ENCODE results near the gene RPS3.
"Not testable (repeated sequence)": the region's sequence is repeated elsewhere in the genome, so short reads cannot be mapped to it uniquely, and the experiment has no call there.

Gene RPS3

GRCh38 chr11:75399344-75400145 is at the start of gene RPS3:
Gene RPS3 (plus strand): TSS chr11:75399518. CDS start chr11:75399548, 30 bp downstream.
- DNase-seq, result peak; percentile 89

GRCh38 chr11:75349521-75350116 is 49.7 kb upstream of the RPS3 start:
- DNase-seq, result no peak

- no peak for DNase-seq
Measured at GRCh38 chr11:75350122-75350742, 49.1 kb upstream of the RPS3 start.

- peak; percentile 49 for DNase-seq
Measured at GRCh38 chr11:75350743-75351540, 48.4 kb upstream of the RPS3 start.

- DNase-seq, result no peak
Measured at GRCh38 chr11:75351541-75351790, 47.9 kb upstream of the RPS3 start, which contains the start of gene ARRB1. Gene ARRB1 (minus strand): TSS chr11:75351661. CDS start chr11:75351607, 54 bp downstream.

- peak; percentile 52 for DNase-seq
Measured at GRCh38 chr11:75351791-75352587, 47.3 kb upstream of the RPS3 start.

GRCh38 chr11:75352588-75353206 is 46.6 kb upstream of the RPS3 start:
- no peak for DNase-seq

GRCh38 chr11:75355051-75355450 is 44.3 kb upstream of the RPS3 start:
- no peak for DNase-seq

- DNase-seq, result no peak
Measured at GRCh38 chr11:75356613-75357012, 42.7 kb upstream of the RPS3 start.

GRCh38 chr11:75362285-75362684 is 37.0 kb upstream of the RPS3 start:
- DNase-seq, result not testable (repeated sequence)

GRCh38 chr11:75365711-75366181 is 33.6 kb upstream of the RPS3 start:
- DNase-seq, result no peak

- not testable (repeated sequence) for DNase-seq
Measured at GRCh38 chr11:75366826-75367225, 32.5 kb upstream of the RPS3 start.

- DNase-seq, result no peak
Measured at GRCh38 chr11:75369560-75370255, 29.6 kb upstream of the RPS3 start.

GRCh38 chr11:75371949-75372876 is 27.1 kb upstream of the RPS3 start:
- no peak for DNase-seq

GRCh38 chr11:75373201-75373600 is 26.1 kb upstream of the RPS3 start:
- no peak for DNase-seq

- no peak for DNase-seq
Measured at GRCh38 chr11:75374646-75375045, 24.7 kb upstream of the RPS3 start.

GRCh38 chr11:75375626-75376025 is 23.7 kb upstream of the RPS3 start:
- DNase-seq, result no peak

- DNase-seq, result no peak
Measured at GRCh38 chr11:75376175-75376574, 23.1 kb upstream of the RPS3 start.

- not testable (repeated sequence) for DNase-seq
Measured at GRCh38 chr11:75378776-75379175, 20.5 kb upstream of the RPS3 start.

- DNase-seq, result no peak
Measured at GRCh38 chr11:75380245-75380644, 19.1 kb upstream of the RPS3 start.

All from stimulated activated CD4-positive, alpha-beta T cell treated with anti-CD3 and anti-CD28 coated beads, Interleukin-4, amount 100 ng/mL, for 24 hours (primary cell).